GM21825 (cell line): ENCODE measurements around the gene ANTKMT.
"Not testable (repeated sequence)": the region's sequence is repeated elsewhere in the genome, so short reads cannot be mapped to it uniquely, and the experiment has no call there.

ENCODE experiments used
- ATAC-seq: cut with Tn5 transposase; IDR thresholded peaks from one replicate; pipeline ENCODE4 v1.9.1; 2021; ENCODE audit warnings: mild to moderate bottlenecking, moderate library complexity; ENCODE audit not compliant: unreplicated experiment

ANTKMT gene

GRCh38 chr16:740459-740763 is 19.5 kb downstream of the ANTKMT start:
- no peak for ATAC-seq

GRCh38 chr16:740764-741505 is 20.0 kb downstream of the ANTKMT start, which contains the start of gene CIAO3:
CIAO3 (minus strand) TSS chr16:740997; CDS start chr16:740985, 12 bp downstream.
- peak; percentile 69 for ATAC-seq

GRCh38 chr16:741986-742629 is 21.2 kb downstream of the ANTKMT start:
- ATAC-seq = no peak

- not testable (repeated sequence) for ATAC-seq
Observed at GRCh38 chr16:742894-743293, 21.9 kb downstream of the ANTKMT start.

- no peak for ATAC-seq
Observed at GRCh38 chr16:743794-744500, 23.0 kb downstream of the ANTKMT start.

GRCh38 chr16:745739-746138 is 24.8 kb downstream of the ANTKMT start:
- no peak for ATAC-seq

GRCh38 chr16:746637-747036 is 25.7 kb downstream of the ANTKMT start:
- ATAC-seq = no peak

- ATAC-seq = no peak
Observed at GRCh38 chr16:747978-748746, 27.2 kb downstream of the ANTKMT start.

- no peak for ATAC-seq
Observed at GRCh38 chr16:749010-749409, 28.1 kb downstream of the ANTKMT start.

GRCh38 chr16:750485-750884 is 29.5 kb downstream of the ANTKMT start:
- ATAC-seq = no peak

GRCh38 chr16:751152-752006 is 30.4 kb downstream of the ANTKMT start:
- ATAC-seq = no peak

GRCh38 chr16:752007-752312 is 31.0 kb downstream of the ANTKMT start:
- no peak for ATAC-seq

GRCh38 chr16:754121-754607 is 33.2 kb downstream of the ANTKMT start:
- not testable (repeated sequence) for ATAC-seq

GRCh38 chr16:754656-755055 is 33.7 kb downstream of the ANTKMT start:
- no peak for ATAC-seq

GRCh38 chr16:756428-756827 is 35.5 kb downstream of the ANTKMT start:
- no peak for ATAC-seq

GRCh38 chr16:759110-759910 is 38.4 kb downstream of the ANTKMT start:
- no peak for ATAC-seq

- no peak for ATAC-seq
Observed at GRCh38 chr16:760065-760464, 39.1 kb downstream of the ANTKMT start.

GRCh38 chr16:760545-761343 is 39.8 kb downstream of the ANTKMT start, which contains the start of gene MSLN:
MSLN (plus strand) TSS chr16:760734; CDS start chr16:762681, 1,947 bp downstream.
- ATAC-seq = no peak
